Germinal center (tissue), 1 donor: ENCODE results near the gene EEF1A2.
"Not testable (repeated sequence)": the region's sequence is repeated elsewhere in the genome, so short reads cannot be mapped to it uniquely, and the experiment has no call there.

Experiments
- DNase-seq: peaks from one replicate; pipeline ENCODE4 v3.0.0; 2012; ENCODE audit warnings: mixed read lengths, low spot score

EEF1A2 gene

DNA sequence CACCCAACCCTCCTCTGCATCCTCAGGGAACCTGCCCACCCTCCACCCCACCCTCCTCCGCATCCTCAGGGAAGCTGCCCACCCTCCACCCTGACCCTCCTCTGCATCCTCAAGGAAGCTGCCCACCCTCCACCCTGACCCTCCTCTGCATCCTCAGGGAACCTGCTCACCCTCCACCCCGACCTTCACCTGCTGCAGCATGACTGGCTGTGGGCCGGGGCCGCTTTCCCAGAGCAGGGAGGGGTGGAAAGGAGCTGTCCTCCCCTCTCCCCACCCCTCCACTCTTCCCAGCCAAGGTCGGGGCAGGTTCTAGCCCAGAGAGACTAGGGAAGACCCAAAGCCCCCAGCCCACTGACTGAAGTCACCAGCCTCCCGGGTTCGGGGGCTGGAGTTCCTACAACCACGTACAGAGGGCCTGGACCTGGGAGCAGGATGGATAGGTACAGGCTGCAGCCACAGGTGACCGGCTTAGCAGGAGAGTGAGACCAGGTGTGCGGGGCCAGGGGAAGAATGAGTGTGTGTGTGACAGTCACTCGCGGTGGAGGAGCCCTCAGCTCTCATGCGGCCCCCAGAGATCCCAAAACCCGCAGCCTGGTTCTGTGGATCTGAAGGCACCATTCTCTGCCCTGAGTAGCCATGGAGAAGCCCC lies 11.6 kb downstream of the EEF1A2 start:
- no peak for DNase-seq

DNA sequence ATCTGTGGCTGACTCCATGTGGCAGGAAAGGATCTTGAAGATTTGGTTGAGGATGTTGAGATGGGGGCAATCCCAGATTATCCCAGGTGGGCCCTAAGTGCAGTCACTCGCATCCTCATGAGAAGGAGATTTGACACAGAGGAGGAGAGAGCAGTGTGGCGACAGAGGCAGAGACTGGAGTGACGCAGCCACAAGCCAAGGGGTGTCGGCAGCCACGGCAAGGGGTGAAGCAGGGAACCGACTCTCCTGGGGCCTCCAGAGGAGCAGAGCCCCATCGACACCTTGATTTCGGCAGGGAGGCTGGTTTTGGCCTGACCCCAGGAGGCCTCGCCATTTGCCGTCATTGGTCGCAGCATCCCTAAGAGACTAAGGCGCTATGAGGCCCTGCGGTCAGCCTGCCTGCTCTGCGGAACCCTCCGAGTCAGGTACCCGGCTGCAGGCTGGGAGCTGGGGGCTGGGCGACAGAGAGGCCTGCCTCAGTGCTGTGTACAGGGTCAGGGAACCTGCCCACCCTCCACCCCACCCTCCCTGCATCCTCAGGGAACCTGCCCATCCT lies 12.5 kb downstream of the EEF1A2 start:
- DNase-seq, result no peak

DNA sequence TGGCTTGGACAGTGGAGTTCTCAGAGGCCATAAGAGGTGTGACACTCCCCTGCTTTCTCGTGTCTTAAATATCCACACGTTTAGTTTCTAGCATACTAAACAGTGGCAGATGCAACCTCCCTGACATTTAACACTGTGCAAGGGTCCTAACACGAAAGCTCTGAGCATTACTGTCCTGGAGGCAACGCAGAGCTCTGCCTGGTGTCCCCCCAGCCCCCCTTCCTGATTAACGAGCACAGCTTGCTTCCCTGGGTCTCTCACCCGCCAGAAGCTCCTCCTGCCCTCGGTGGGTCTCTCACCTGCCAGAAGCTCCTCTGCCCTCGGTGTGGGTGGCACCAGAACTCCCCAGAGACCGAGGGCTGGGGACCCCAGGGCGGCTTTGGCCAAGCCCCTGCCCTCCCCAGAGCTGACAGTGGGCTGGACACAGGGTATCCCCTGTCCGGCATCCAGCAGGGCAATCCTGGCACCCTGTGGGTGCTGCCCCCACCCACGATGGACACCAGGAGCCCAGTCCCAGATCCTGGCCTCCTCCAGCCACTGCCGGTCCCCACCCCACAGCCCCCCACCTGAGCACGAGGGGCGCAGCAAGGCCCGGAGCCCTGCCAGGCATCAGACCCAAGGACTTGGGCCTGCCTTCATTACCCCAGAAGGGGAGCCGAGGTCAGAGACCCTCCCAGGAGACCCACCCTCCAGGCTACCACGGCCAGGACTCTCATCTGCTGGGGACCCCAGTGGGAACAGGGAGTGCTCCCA lies 14.1 kb downstream of the EEF1A2 start:
- DNase-seq, result no peak

DNA sequence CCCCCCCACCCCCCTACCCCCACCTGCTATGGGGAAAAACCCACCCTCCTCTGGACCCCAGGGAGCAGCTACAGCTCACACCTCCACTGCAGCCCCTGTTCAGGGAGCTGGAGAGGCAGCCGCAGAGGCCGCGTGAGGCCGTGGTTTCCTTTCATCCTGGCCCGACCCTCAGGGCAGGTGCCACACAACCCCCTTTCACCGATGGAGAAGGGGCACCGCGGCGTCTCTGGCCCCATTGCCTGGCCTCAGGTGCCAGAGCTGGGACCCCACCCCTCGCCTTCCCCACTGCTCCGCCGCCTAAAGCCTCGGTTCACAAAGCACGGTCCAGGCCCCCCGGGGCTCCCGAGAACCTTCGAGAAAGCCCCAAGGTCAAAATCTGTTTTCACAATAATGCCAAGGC lies 14.6 kb downstream of the EEF1A2 start:
- no peak for DNase-seq

DNA sequence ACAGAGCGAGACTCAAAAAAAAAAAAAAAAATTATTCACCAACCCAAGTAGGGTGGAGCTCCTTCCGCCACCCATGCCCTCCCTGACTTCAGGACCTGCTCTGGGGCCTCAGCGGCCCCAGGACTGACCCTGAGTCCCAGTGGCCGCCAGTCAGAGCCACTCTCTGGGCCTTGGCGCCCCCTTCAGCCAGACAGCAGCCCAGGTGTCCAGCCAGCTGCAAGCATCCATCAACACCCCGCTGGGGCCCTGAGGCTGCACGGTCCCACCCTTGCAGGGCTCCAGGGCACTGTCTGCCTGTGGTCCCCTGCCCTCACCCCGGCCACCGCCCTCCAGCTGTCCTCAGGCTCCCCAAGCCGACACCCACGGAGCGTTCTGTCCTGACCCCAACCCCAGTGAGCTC lies 15.0 kb downstream of the EEF1A2 start:
- DNase-seq, result no peak

DNA sequence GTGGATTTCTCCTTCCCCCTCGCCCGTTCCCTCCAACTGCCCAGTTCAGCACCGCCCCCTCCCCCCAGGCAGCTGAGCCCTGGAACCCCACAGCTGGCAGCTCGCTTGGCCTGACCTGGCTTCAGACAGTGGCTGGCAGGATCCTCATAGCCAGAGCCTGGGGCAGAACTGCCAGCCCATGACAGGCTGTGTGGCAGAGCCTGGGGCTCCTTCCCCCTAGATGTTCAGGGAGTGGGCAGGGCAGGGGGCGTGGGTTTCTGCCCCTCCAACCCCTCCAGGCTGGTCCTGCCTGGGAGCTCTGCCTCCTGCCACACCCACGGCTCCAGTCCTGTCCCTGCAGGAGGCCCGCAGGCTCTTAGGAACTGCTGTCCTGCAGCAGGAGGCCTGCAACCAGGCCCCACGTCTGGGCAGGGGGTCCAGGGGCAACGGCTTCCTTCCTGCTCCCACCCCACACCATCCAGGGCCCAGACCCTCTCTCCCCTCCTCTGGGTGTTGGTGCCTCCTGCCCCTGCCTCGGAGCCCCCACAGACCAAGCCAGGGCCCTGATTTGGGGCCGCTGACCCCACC lies 16.8 kb downstream of the EEF1A2 start:
- no peak for DNase-seq

DNA sequence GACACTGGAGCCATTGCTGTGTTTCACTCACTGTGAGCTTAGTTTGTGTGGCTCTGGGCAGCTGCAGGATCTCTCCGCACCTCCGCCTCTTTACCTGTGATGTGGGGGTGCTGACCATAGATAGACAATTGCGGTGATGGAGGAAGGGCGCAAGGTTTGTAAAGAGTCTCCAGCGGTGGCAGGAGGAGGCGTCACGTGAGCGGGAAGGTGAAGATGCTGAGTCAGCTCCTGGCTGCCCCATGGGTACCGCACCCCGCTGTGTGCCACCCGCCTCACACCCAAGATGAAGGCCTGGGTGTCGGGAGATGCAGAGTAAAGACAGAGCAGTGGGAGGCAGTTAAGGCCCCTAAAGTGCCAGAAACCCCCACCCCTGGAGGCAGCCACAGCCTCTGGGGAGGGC lies 17.4 kb downstream of the EEF1A2 start:
- no peak for DNase-seq

DNA sequence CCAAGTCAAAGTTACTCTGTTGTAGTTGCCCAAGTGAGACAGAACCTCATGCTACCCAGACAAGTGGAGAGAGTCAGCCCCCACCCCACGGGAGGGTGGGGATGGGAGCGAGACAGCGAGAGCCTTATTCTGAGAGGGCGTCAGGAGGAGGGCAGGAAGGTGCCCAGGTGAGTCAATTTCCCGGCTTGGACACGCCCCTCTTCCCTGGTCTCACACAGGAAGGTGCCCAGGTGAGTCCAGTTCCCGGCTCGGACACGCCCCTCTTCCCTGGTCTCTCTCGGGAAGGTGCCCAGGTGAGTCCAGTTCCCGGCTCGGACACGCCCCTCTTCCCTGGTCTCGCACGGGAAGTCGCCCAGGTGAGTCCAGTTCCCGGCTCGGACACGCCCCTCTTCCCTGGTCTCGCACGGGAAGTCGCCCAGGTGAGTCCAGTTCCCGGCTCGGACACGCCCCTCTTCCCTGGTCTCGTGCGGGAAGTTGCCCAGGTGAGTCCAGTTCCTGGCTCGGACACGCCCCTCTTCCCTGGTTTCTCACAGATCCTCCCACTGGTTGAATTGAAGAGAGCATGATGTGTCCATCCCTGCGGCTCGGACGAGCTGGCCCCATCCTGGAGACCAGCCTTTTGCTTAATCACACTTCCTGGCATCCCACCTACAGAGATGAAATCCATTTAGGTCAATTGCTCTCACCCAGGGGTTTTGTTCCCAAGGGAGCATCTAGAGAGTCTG lies 19.0 kb downstream of the EEF1A2 start:
- not testable (repeated sequence) for DNase-seq

DNA sequence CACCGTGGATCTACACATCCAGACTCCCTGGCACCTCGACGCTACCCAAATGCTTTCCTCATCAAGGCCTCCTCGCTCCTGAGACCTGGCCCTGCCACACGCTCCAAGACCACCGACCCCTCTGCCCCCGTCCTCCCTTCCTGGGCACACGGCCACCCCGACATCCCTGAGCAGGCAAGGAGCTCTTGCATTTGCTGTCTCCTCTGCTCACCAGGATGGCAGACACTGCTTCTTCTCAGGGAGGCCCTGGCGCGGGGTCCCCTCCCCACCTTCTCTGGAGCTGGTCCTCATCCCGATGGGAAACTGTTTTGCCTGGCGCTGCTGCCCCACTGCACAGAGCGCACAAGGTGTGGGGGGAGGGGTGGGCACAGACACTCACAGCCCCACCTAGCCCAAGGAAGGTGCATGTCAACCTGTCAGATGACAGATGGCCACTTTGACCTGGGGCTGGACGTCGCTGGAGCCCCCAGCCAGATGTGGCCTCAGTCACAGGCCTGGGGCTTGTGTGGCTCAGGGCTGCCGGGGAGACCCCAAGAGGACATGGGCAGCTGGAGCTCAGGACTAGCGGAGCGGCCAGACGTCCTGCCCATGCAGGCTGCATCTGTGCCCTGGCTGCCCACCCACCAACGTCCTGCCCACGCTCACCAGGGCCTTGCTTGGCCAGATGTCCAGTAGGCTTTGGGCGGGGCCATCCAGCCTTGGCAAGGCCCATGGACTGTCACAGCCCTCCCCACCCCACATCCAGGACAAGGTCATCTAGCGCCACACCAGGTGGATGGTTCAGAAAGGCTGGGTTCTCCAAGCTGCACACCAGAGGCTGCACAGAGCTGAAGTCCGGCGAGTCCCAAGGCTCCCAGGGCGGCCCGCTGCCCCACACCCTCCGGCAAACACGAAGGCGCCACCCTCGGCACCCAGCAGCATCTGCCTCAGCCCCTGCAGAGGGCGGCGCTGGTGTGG lies 20.3 kb downstream of the EEF1A2 start:
- DNase-seq, result no peak

DNA sequence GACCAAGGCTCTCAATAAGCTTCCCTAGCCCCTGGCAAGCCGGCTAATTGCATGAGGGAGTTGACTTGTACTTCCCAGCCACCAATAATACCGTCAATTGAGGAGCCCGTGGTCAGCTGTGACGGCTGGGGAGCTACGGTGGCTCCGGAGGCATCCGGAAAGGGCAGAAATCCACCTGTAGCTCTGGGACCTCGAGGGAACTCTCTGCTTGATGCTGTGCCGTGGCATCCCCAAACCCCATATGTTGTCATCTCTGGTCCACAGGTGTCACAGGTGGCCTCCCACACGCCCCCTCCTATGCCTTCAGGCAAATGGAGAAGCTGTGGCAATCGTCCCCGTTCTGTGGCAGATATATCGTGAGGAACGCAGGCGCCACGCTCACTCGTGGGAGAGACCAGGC lies 20.9 kb downstream of the EEF1A2 start:
- DNase-seq, result no peak

DNA sequence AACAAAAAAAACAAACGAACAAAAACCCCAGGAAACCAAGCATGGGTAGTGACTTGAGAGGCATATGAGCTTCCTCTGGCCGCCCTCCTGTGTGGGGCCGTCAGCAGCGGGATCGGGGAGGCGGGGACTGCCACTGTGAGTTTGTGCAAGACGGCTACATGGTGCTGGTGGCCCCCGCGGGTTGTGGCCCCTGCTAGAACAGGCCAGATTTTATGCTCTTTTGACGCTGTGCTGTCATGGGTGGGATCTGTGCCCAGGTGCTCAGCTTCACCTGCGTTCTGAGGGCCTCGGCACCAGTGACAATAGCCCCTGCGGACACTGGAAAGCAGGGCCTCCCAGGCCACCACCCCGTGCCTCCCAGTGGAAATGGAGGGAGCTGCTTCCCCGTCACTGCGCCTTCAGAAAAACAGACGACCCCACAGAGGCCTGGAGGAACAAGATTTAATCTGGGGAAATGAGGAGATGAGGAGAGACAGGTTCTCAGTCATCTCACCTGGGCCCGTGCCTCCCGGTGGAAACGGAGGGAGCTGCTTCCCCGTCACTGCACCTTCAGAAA lies 21.7 kb downstream of the EEF1A2 start:
- DNase-seq, result no peak

DNA sequence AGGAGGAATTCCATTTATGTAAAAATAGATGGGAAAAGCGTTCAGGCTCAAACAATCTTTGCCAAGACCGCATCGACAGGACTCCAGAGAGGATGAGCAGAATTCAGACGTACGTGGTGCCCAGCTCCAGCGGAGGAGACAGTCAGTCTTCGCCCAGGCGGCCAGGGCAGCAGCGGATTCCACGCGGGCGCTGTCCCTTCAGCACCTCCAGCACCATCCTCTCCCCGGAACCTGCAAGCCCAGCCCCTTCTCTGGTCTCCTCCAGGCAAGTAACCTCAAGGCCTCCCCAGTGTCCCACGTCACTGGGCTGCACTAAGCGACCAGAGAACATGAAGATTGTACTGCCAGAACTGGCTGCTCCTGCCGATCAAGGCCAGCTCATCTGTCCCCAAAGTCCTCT lies 23.7 kb downstream of the EEF1A2 start:
- no peak for DNase-seq

DNA sequence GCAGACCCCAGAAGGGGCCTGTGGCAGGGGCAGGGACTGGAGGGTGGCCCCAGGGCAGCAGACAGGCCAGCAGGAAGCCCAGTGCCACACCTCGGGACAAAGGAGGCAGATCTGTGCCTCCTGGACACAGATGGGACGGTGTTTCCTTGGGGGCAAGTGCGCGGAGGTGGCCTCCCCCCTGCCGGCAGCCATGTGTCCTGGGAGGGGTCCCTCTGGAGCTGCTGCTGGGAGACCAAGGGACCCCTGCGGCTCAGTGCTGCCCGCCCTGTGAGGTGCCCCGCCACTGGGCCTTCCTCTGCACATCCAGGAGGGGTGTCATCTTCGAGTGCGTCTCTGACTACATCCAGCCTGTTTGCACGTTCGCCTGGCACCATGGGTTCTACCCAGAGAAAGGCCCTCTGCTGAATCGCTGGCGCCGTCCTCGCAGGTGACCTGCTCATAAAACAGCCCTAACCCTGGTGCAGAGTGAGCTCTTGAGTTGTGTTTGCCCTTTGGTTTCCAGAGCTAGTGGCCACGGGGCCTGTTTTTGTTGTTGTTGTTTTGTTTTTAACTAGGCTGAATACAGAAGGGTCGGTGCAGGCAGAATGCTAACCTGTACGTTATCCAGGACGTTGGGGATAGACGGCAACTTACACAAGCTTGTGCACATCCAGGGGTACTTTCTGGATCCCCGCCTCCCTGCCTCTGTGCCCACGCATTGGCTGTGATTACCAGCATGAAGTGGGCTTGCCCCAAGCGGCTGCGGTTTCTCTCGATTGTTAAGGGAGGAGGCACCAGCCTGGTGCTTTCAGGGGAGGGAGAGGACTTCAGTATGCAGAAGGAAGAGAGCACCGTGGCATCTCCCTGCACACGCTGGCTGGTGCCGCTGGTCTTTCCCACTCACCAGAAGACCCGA lies 25.1 kb downstream of the EEF1A2 start:
- DNase-seq, result no peak

DNA sequence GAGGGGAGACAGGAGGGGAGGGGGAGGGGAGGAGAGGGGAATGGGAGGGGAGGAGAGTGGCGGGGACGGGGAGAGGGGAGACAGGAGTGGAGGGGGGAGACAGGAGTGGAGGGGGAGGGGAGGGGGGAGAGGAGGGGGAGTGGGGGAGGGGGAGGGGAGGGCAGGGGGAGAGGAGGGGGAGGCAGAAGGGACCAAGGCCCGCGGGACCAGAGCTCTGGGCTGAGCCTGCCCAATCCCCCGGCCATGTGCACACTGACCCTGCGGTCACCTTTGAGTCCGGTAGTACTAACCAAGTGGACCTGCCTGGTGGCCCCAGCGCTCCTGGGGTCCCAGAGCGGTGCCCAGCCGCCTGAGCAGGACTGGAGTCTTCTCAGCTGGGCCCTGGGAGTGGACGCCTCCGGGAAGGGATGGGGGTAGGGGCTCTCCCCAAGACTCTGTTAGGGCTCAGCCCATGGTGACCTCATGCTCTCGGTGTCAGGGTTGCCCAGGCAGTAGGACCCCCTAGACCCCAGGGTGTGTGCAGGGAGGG lies 26.0 kb downstream of the EEF1A2 start:
- no peak for DNase-seq

DNA sequence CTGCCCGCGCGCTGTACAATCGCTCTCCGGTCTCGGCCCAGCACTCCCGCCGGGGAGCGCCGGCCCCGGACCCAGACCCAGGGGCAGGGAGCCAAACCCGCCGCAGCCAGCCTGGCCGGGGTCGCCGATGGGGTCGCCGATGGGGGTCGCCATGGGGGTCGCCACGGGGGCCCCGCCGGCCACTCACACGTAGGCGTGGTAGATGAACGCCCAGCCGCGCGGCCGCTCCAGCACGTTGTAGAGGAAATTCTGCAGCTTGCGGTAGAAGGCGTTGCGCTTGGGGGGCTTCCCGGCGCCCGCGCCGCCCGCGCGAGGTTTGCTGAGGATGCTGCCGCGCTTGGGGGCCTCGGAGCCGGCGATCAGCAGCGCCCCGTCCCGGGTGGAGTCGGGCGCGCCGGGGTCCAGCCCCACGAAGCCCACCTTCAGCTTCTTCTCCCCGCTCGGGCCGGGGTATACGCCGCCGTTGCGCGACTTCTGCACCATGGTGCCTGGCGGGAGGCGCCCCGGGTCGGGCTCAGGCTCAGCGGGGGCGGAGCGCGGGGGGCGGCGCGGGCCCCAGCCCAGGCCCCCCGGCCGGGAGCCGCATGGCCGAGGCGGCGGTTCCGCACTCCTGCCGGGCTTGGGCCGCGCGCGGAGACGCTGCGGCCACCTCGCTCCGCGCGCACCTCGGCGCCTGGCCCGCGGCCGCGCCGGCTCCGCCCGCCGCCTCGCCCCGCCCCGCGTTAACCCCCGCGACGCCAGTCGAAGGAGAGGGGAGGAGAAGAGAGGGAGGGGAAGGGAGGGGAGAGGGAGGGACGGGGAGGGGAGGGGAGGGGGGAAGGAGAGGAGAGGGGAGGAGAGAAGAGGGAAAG lies 26.7 kb downstream of the EEF1A2 start, which contains the start of gene KCNQ2:
KCNQ2 (minus strand) TSS at position 675 of the 851 bp plus-strand sequence; CDS start at position 483, 192 bp downstream.
- no peak for DNase-seq

DNA sequence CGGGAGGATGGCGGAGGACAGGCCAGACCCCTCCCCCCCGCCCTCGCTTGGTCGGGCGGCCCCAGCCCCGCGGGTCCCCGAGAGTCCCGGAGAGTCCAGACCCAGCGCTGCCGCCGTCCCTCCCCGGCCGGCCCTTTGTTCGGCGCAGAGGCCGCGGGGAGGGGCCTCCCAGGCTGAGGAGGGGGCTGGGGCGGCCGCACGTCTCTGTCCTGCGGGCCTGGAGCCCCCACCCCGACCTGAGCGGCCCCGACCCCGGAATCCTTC lies 27.2 kb downstream of the EEF1A2 start:
- no peak for DNase-seq

DNA sequence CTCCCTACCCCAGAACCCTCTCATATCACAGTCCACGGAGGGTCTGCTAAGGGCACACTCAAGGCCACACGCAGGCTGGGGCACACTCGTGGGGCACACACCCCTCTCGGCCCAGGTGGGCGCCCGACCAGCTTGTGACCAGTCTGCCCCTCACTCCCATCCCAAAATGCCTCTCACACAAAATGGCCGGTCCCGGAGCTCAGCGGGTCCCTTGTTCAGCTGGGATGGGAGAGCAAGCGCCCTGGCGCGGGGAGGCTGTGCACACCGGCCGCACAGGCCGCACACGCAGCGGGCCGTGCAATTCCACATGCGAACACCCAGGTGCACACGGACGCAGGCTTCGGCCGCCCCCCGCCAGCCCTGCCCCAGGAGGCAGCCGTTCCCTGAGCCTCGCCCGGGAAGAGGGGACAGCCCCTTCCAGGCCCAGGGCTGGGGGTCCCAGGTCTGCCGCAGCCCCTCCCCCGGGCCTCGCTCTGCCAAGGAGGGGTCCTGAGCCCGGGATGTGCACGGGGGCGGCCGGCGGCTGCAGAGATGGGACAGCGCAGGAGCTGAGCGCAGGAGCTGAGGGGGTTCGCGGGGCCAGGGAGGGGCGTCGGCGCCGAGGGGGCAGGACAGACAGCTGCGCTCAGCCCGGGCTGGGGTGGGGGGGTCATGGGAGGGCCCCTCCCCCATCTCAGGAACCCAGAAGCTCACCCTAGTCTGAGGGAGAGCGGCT lies 27.7 kb downstream of the EEF1A2 start:
- no peak for DNase-seq

DNA sequence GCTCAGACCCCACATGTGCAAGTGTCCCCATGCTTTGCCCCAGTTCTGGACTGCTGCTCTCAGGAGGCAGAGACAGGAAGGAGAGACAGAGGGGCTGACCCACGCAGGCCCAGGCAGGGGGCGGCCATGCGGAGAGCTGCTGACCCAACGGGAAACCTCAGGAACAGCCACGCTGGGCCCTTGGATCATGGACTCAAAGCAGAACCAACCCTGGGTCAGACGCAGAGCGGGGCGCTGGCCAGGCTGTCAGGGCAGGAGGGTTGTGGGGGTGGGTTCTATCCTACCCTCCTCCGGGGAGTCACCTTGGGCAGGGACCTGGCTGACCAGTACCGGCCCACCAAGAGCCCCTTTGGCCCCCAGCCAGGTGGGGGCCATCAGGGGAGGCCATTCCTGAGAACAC lies 28.5 kb downstream of the EEF1A2 start:
- no peak for DNase-seq
